Fibroblast of skin of abdomen (primary cell): Measurements from ENCODE around the gene PRKCA.

Source experiments
- DNase-seq: peaks from one replicate; pipeline ENCODE4 v3.0.0-alpha.2; 2013

Gene PRKCA

GRCh38 chr17:66547151-66547865 lies 244.9 kb downstream of the PRKCA start:
- no peak for DNase-seq

GRCh38 chr17:66548158-66548557 lies 245.7 kb downstream of the PRKCA start:
- DNase-seq, result peak; percentile 69

- DNase-seq, result no peak
Measured at GRCh38 chr17:66548659-66549310, 246.4 kb downstream of the PRKCA start.

- DNase-seq, result peak; percentile 97
Measured at GRCh38 chr17:66549311-66549704, 246.9 kb downstream of the PRKCA start.

- DNase-seq, result peak; percentile 98
Measured at GRCh38 chr17:66549731-66550207, 247.4 kb downstream of the PRKCA start.

GRCh38 chr17:66551839-66552238 lies 249.4 kb downstream of the PRKCA start:
- no peak for DNase-seq

GRCh38 chr17:66552371-66552770 lies 250.0 kb downstream of the PRKCA start:
- DNase-seq, result no peak

- no peak for DNase-seq
Measured at GRCh38 chr17:66555605-66556004, 253.2 kb downstream of the PRKCA start.

GRCh38 chr17:66557200-66557599 lies 254.8 kb downstream of the PRKCA start:
- DNase-seq, result no peak

- no peak for DNase-seq
Measured at GRCh38 chr17:66557886-66558285, 255.5 kb downstream of the PRKCA start.

- no peak for DNase-seq
Measured at GRCh38 chr17:66560691-66561090, 258.3 kb downstream of the PRKCA start.

- no peak for DNase-seq
Measured at GRCh38 chr17:66562119-66562518, 259.7 kb downstream of the PRKCA start.

- peak; percentile 71 for DNase-seq
Measured at GRCh38 chr17:66564992-66565465, 262.6 kb downstream of the PRKCA start.

- peak; percentile 91 for DNase-seq
Measured at GRCh38 chr17:66567234-66568170, 265.1 kb downstream of the PRKCA start.

GRCh38 chr17:66569572-66569971 lies 267.2 kb downstream of the PRKCA start:
- DNase-seq, result no peak

GRCh38 chr17:66570447-66571195 lies 268.2 kb downstream of the PRKCA start:
- DNase-seq, result peak; percentile 19

- DNase-seq, result no peak
Measured at GRCh38 chr17:66571745-66572144, 269.3 kb downstream of the PRKCA start.

GRCh38 chr17:66573078-66573477 lies 270.7 kb downstream of the PRKCA start:
- no peak for DNase-seq

- DNase-seq, result no peak
Measured at GRCh38 chr17:66574123-66574522, 271.7 kb downstream of the PRKCA start.

GRCh38 chr17:66576473-66576872 lies 274.1 kb downstream of the PRKCA start:
- DNase-seq, result no peak

- DNase-seq, result no peak
Measured at GRCh38 chr17:66577041-66577440, 274.6 kb downstream of the PRKCA start.
